ENCODE measurements around the gene KAT6B. TPM values are rescaled to one million over a fixed set of nuclear protein-coding genes. Genes with fewer than 3 reads are reported as not detected.

The KAT6B gene
- polyA plus RNA-seq, 1 donor from 2014 or later, result 11.5 TPM

- Histone ChIP-seq H3K27me3 (ENCODE audit: insufficient read depth, low read depth, low read length) (no peaks in the 10 kb centered on the region), H3K9me3 (ENCODE audit: low read length) (no peaks in the 10 kb centered on the region), H3F3A (ENCODE audit: insufficient read depth, low read length, poor library complexity, severe bottlenecking) (no peaks in the 10 kb centered on the region), H3K9ac (ENCODE audit: low read length) (no peak overlapping the region), H3K27ac (ENCODE audit: low read length) (no peak overlapping the region), H3K4me2 (ENCODE audit: low read length) (no peak overlapping the region), H3K36me3 (ENCODE audit: insufficient read depth, low read length) (peaks cover 9% of the 10 kb centered on the region), H4K20me1 (ENCODE audit: insufficient read depth) (no peaks in the 10 kb centered on the region), H2AFZ (ENCODE audit: low read depth, low read length) (no peak overlapping the region), H3K9me2 (ENCODE audit: insufficient read depth, low read length) (no peaks in the 10 kb centered on the region), H3K79me2 (replicated peaks; ENCODE audit: insufficient read depth, low read length) (no peaks in the 10 kb centered on the region), H3K4me3 (ENCODE audit: low read length) (no peak overlapping the region)
- no peak for TF ChIP-seq CTCF (IDR thresholded peaks at IDR 0.05; ENCODE audit: poor library complexity, severe bottlenecking)
- no peak for TF ChIP-seq SMC3 (conservative IDR thresholded peaks at IDR 0.05; ENCODE audit: poor library complexity)
- no peak for TF ChIP-seq POLR2AphosphoS5 (IDR thresholded peaks at IDR 0.05)
- no peak for TF ChIP-seq EP300 (conservative IDR thresholded peaks at IDR 0.05; ENCODE audit: poor library complexity, severe bottlenecking)
These were observed 167.2 kb downstream of the KAT6B start for GRCh38 chr10:74993649-74994048.

- no peak overlapping the region for H3K4me3 ChIP-seq (ENCODE audit: low read length)
- TF ChIP-seq MXI1 (conservative IDR thresholded peaks at IDR 0.05; ENCODE audit: poor library complexity, severe bottlenecking) (no peak), EP300 (conservative IDR thresholded peaks at IDR 0.05; ENCODE audit: poor library complexity, severe bottlenecking) (no peak)
- H3K79me2 ChIP-seq (replicated peaks; ENCODE audit: insufficient read depth, low read length), result no peaks in the 10 kb centered on the region
- H2AFZ ChIP-seq (ENCODE audit: low read depth, low read length), result no peak overlapping the region
- H3K9me2 ChIP-seq (ENCODE audit: insufficient read depth, low read length), result no peaks in the 10 kb centered on the region
- H4K20me1 ChIP-seq (ENCODE audit: insufficient read depth), result no peaks in the 10 kb centered on the region
- H3K27ac ChIP-seq (ENCODE audit: low read length), result no peak overlapping the region
- peaks cover 9% of the 10 kb centered on the region for H3K36me3 ChIP-seq (ENCODE audit: insufficient read depth, low read length)
- no peak overlapping the region for H3K9ac ChIP-seq (ENCODE audit: low read length)
- H3F3A ChIP-seq (ENCODE audit: insufficient read depth, low read length, poor library complexity, severe bottlenecking), result no peaks in the 10 kb centered on the region
- H3K27me3 ChIP-seq (ENCODE audit: insufficient read depth, low read depth, low read length), result no peaks in the 10 kb centered on the region
- H3K4me2 ChIP-seq (ENCODE audit: low read length), result no peak overlapping the region
- H3K9me3 ChIP-seq (ENCODE audit: low read length), result no peaks in the 10 kb centered on the region
These were observed 168.5 kb downstream of the KAT6B start for GRCh38 chr10:74994854-74995253.

- no peaks in the 10 kb centered on the region for H4K20me1 ChIP-seq (ENCODE audit: insufficient read depth)
- H3K79me2 ChIP-seq (replicated peaks; ENCODE audit: insufficient read depth, low read length), result no peaks in the 10 kb centered on the region
- H3K4me3 ChIP-seq (ENCODE audit: low read length), result no peak overlapping the region
- peaks cover 9% of the 10 kb centered on the region for H3K36me3 ChIP-seq (ENCODE audit: insufficient read depth, low read length)
- H3K27ac ChIP-seq (ENCODE audit: low read length), result no peak overlapping the region
- H3K4me2 ChIP-seq (ENCODE audit: low read length), result no peak overlapping the region
- H2AFZ ChIP-seq (ENCODE audit: low read depth, low read length), result no peak overlapping the region
- no peaks in the 10 kb centered on the region for H3K9me2 ChIP-seq (ENCODE audit: insufficient read depth, low read length)
- TF ChIP-seq MXI1 (conservative IDR thresholded peaks at IDR 0.05; ENCODE audit: poor library complexity, severe bottlenecking), result no peak
- TF ChIP-seq SMC3 (conservative IDR thresholded peaks at IDR 0.05; ENCODE audit: poor library complexity), result no peak
- no peak for TF ChIP-seq EP300 (conservative IDR thresholded peaks at IDR 0.05; ENCODE audit: poor library complexity, severe bottlenecking)
- TF ChIP-seq TAF1 (IDR thresholded peaks at IDR 0.05; ENCODE audit: low read depth), result no peak
- TF ChIP-seq POLR2AphosphoS5 (IDR thresholded peaks at IDR 0.05), result no peak
- no peak for TF ChIP-seq RAD21 (conservative IDR thresholded peaks at IDR 0.05)
- no peak overlapping the region for H3K9ac ChIP-seq (ENCODE audit: low read length)
- H3K9me3 ChIP-seq (ENCODE audit: low read length), result no peaks in the 10 kb centered on the region
- H3F3A ChIP-seq (ENCODE audit: insufficient read depth, low read length, poor library complexity, severe bottlenecking), result no peaks in the 10 kb centered on the region
- H3K27me3 ChIP-seq (ENCODE audit: insufficient read depth, low read depth, low read length), result no peaks in the 10 kb centered on the region
These were observed 169.4 kb downstream of the KAT6B start for GRCh38 chr10:74995806-74996205.

DNA sequence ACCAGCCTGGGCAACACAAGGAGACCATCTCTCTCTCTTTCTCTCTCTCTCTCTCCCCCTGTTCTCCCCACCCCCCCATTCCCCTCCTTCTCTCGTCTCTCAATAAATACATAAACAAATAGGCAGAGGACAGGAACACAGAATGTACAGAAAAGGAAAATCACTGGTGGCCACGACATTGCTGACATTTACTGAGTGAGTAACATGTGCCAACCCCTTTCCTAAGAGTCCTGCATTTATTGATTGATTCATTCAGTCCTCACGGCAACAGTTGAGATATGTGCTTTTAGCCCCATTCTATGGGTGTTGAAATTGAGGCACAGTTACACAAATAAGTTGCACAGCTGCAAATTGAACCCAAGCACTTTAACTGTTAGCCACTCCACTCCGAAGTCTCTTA, 170.8 kb downstream of the KAT6B start:
- Histone ChIP-seq H3K4me3 (ENCODE audit: low read length) (no peak overlapping the region), H3K4me2 (ENCODE audit: low read length) (no peak overlapping the region), H2AFZ (ENCODE audit: low read depth, low read length) (no peak overlapping the region), H4K20me1 (ENCODE audit: insufficient read depth) (no peaks in the 10 kb centered on the region), H3K9ac (ENCODE audit: low read length) (no peak overlapping the region), H3K9me3 (ENCODE audit: low read length) (no peaks in the 10 kb centered on the region), H3K27me3 (ENCODE audit: insufficient read depth, low read depth, low read length) (no peaks in the 10 kb centered on the region), H3K79me2 (replicated peaks; ENCODE audit: insufficient read depth, low read length) (no peaks in the 10 kb centered on the region), H3K36me3 (ENCODE audit: insufficient read depth, low read length) (peaks cover 13% of the 10 kb centered on the region), H3K27ac (ENCODE audit: low read length) (no peak overlapping the region), H3F3A (ENCODE audit: insufficient read depth, low read length, poor library complexity, severe bottlenecking) (no peaks in the 10 kb centered on the region), H3K9me2 (ENCODE audit: insufficient read depth, low read length) (no peaks in the 10 kb centered on the region)
- no peak for TF ChIP-seq POLR2AphosphoS5 (IDR thresholded peaks at IDR 0.05)
- no peak for TF ChIP-seq EP300 (conservative IDR thresholded peaks at IDR 0.05; ENCODE audit: poor library complexity, severe bottlenecking)
- no peak for TF ChIP-seq REST (IDR thresholded peaks at IDR 0.05; ENCODE audit: borderline replicate concordance)
- TF ChIP-seq EZH2 (IDR thresholded peaks at IDR 0.05; ENCODE audit: borderline replicate concordance, insufficient read depth, low read length, poor library complexity, severe bottlenecking), result no peak
- TF ChIP-seq MXI1 (conservative IDR thresholded peaks at IDR 0.05; ENCODE audit: poor library complexity, severe bottlenecking), result no peak
- TF ChIP-seq RAD21 (conservative IDR thresholded peaks at IDR 0.05), result no peak
- TF ChIP-seq TAF1 (IDR thresholded peaks at IDR 0.05; ENCODE audit: low read depth), result no peak
- no peak for TF ChIP-seq SMC3 (conservative IDR thresholded peaks at IDR 0.05; ENCODE audit: poor library complexity)
- TF ChIP-seq CTCF (IDR thresholded peaks at IDR 0.05; ENCODE audit: poor library complexity, severe bottlenecking), result no peak
